Activated naive CD8-positive, alpha-beta T cell treated with anti-CD3 and anti-CD28 coated beads, Interleukin-2, amount 50 U/mL, for 16 hours (primary cell): Measurements from ENCODE around the gene ROBO1.
"Not testable (repeated sequence)": the region's sequence is repeated elsewhere in the genome, so short reads cannot be mapped to it uniquely, and the experiment has no call there.

ENCODE experiments used
- DNase-seq: peaks from one replicate; pipeline ENCODE4 v3.0.0-alpha.2; 2020; ENCODE audit warnings: low read depth, low spot score

Gene ROBO1

DNA sequence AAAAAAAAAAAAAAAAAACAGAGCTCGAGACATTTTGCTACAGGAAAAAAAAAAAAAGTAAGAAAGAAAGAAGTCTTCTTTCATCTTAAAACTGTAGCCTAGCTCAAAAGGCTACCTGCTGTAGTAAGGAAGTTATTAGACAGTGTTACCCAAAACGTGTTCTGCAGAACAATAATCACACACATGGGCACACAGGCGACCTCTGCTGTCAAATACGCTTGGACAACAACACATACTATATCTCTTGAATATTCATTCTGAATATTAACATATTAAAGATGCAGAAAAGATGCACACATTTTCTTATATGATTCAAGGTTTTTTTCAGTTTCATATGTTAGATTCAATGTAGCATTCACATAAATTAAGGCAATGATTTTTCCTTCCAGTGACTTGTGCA is 215.8 kb downstream of the ROBO1 start:
- DNase-seq: no peak

DNA sequence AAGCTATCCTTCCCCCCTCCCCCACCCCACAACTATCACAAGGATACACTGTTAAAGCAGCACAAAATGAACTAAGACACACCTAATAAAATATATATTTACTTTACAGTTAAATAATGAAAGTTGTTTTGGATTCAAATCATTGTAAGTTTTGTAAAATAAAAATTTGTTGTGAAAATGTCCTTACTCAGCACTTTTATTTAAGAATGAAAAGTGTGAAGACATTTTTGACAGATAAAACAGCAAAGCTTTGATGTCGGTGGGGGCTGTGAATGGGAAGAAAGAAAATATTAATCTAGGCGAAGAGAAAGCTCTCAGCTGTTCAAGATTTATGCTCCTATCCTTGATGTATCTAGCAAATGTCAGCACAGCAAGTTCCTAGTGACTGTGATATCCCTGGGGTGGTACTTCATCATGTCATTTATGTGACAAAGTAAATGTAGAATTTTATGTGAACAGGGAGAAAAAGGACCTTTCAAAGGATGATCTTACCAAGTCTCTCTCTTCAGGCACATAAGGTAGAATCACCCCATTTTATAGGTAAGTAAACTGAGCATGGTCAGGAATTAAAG is 216.4 kb downstream of the ROBO1 start:
- DNase-seq: no peak

DNA sequence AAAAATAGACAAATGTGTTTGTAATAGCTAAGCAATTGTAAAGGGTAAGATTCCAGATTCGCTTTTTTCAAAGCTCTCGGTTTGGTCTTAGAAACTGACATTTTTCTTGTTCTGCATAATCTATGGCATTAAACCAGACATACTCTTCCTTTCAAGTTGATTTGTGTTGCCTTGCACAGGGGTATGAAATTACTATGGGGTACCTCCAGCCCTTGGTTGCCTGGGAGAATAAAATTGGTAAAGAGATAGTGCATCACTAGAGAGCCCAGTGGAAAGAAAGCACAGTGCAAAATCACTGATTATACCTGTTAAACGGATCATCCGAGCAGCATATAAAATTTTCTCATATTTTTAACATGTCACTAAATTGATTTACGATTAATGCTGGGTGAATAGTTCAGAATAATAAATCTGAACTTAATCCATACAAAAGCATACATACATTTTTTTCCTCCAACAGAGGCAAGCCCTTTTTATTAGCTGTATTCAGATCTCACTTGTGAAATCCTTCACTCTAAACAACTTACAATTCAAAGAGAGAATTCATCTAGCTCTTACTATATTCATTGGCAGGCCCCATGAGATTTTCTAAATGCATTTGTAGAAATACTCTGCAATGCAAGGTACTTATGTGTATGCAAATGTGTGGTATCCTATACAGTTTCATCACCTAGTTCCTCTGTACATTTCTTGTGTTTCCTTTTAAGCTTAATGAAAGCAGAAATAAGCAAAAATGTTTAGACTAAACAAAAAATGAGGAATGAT is 224.4 kb downstream of the ROBO1 start:
- no peak for DNase-seq

DNA sequence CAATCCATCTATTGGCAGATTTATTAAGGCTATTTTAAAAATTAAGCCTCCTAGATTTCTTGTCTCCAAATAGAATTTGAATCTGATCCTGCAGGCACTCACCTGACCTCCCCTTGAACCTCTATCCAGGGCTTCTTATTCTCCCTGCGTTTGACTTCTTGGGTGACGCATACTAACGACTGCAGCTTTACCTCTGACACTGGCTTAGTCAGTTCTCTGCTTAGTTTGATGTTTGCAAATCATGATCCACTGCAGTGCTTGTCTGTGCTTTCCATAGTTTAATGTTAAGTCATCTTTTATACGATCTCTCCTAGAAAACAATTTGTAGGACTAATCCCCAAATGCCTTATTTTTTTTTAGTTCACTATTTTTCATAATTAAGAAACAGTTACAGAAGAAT is 233.1 kb downstream of the ROBO1 start:
- DNase-seq: no peak

DNA sequence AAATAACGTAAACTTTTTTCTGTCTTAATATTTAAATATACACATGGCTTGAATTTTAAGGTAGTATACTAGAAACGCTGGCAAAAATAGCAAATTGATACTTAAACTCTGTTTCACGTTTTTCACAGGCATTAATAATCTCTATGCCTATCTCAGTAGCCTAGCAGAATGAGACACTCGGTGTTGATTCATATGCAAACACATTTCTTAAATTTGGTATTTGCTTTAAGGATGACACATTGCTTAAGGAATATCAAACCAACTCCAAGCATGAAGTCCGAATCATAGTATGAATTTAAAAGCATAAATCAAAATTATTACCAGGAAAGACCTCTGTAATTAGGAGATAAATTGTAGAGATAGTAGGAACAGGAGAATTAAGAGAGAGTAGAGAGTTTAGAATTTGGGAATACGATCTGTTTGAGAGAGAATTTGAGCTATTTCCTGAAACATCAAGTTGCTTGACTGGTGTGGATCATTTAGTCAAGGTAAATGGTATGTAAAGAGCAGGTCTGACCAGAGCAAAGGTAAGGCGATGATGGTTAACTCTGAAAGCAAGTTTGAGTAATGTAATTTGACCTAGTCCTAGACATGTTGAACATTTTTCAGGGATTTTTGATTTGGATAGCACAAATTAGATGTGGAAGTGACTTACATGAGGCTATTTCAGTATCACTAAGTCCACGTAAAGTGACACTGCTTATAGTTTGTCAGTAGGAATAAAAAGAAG is 236.1 kb downstream of the ROBO1 start:
- no peak for DNase-seq

DNA sequence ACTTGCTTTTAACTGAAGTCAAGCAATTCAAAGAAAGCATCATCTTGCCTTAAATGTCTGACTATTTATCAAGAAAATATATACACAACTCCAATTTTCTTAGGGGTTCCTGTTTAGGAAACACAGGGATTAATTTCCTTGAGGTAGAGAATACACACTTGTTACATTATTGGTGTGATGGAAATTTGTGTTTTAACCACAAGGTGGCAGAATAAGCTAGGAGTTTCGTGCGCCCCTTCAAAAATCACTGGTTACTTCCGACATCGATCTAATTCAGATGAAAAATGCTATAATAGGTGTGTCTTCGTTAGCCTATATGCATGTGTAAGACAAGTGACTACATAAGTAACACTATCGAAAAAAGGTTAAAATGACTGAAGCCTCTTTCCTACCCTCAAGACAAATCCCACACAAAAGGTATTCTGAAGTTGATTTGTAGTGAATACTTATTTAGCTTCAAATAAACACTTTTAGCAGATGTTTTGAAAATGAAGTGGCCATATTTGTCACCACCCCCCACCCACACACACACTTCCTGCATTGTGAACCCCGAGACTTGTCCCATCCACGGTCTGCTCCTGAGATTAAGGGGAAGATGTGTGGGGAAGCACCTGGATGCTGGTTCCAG is 246.5 kb downstream of the ROBO1 start:
- DNase-seq: no peak

DNA sequence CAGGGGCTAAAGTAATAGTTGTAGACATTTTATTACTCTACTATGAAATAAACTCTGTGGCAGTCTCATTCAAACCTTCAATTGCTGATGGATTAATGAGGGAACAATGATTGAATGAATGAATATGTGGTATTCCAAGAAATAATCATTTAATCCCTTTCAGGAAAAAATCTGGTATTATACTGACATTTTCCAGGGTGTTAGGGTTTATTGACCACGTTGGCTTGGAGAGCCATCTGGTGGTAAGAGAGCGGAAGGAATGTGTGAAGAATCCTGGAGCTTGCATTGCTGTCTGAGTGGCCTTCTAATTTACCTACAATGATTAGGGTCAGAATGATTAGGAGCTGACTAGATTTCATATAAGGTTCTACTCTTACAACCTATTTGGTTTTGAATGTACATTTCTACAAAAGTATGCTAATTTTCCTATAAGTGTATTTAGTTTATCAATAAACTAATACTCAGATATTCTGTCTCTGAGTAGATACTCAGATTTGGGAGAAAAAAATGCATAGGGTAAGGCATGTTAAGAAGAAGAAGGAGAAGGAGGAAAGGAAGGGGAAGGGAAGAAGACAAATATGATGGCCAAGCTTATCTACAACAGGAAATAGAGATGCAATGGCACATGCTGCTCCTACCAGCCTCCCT is 249.9 kb downstream of the ROBO1 start:
- no peak for DNase-seq

DNA sequence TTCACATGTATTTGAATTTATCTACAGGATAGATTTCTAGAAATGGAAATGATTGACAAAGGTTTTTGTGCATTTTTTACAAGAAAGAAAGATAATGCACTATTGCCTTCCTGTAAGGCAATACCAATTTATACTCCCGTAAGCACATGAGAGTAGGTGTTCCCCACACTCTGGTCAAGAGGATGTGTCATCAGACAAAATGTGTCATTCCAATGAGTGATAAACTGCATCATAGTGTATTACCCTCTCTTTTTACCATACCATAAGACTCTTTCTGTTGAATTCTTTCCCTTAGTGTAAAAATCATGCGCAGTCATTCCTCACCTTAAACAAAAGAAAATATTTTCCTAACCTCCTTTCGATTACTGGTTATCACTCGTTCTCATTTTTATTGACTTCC is 251.0 kb downstream of the ROBO1 start:
- no peak for DNase-seq

DNA sequence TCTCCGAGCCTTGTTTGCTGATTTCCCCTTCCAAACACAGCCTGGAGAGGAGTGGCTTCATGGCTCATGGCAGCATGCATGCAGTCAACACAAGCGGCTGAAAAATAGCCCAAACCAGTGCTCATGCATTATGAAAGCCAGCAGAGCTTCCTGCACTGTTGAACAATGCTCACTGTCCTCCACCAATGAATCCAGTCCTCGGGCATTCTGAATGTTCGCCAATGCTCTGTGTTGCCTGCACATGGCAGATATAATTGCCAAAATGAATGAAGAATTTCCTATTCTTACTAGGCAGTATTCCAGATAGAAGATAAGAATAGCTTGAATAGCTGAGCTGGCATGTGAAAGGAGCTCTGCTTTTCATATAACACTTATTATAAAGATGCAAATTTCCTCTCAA is 252.7 kb downstream of the ROBO1 start:
- DNase-seq: no peak

DNA sequence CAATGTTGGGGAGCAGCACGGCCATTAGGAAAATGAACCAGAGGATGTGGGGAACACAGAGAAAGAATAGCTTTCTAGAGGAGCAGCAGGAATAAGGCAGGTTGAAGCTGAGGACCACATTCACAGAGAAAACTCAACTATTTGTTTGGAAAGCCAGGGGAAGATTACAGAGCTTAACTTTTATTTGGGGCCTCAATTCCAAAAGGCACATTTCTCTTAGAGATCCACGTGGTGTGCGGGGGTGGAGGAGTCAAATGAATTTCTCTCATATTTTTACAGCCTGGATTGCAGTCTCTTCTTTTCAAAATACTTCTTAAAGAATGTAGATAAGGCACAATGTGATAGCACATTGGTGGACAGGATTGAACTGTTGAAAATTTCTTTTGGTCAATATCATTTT is 253.7 kb downstream of the ROBO1 start:
- DNase-seq: no peak

DNA sequence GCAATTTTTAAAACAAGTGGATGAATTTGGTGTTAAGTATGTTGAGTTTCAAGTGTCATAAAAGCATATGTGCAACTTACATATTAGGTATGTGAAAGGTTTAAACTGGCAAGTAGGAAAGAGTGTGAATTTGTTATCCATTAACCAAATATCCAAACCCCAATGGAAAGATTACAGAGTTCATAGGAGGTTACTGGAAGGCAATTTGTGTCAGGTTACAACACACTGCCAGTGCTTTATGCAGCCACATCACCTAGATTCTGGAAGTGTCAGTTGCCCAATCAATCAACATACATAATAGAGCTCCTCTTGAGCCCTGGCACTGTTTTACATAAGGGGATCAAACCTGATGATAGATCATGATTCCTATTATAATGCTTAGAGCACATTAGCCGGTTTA is 261.0 kb downstream of the ROBO1 start:
- DNase-seq: no peak

DNA sequence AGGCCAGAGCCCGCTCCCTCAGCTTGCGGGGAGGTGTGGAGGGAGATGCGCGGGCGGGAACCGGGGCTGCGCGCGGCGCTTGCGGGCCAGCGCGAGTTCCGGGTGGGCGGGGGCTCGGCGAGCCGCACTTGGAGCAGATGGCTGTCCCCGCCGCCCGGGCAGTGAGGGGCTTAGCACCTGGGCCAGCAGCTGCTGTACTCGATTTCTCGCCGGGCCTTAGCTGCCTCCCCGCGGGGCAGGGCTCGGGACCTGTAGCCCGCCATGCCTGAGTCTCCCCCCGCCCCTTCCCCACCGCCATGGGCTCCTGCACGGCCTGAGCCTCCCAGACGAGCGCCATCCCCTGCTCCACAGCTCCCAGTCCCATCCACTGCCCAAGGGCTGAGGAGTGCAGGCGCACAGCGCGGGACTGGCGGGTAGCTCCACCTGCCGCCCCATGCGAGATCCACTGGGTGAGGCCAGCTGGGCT is 265.5 kb downstream of the ROBO1 start:
- DNase-seq: not testable (repeated sequence)

DNA sequence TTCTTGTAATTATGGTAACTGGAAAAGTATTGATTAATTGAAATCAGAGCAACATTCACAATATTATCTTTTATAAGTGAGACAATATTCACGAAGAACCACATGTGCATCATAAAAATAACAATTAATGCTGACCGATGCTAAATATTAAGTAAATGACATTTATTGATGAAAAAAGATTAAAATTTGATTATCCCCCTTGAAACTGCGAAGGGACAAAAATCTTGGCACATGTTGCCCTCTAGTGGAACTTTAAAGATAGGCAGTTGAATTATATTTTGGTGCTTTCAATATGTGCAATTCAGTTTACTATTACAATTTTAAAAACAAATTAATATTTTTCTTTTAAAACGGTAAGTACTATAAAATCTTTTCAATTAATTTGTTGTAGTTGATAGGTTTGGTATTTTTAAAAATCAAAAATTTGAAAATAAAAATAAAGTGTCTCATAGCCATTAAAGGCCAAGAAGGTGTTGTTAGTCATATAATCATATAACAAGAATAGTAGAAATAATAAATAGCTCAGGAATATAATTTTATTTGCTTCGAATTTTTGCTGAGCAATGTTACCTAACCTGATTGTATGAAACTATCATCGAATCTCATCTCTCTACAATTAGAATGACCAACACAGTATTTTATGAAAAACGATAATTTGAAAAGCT is 270.2 kb downstream of the ROBO1 start:
- no peak for DNase-seq

DNA sequence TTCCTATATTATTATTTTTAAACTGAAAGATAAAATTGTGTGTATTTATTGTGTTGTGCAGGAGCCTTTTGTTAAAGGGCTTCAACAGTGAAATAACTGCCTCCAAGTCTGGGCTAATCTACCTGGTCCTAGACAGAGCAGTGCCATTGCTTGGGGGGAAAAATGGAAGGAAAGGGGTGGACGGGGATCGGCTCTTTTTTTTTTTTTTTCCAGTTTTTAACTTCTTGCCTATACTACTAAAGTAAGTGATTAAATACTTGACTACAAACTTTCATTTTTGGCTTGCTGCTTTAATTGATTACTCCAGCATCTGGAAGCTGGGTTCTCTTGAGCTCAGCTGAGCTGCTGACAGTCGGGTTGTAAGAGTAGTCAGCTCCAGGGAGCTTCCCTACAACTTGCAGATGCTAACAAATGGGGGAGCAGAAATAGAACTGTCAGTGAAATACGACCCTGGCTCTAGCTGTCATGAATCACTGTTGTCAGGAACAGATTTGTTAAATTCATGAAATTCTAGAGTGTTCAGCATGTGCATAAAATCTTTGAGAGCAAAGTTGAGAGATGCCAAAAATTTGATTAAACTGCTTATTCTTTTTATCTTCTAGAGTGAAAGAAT is 276.7 kb downstream of the ROBO1 start:
- DNase-seq: no peak

DNA sequence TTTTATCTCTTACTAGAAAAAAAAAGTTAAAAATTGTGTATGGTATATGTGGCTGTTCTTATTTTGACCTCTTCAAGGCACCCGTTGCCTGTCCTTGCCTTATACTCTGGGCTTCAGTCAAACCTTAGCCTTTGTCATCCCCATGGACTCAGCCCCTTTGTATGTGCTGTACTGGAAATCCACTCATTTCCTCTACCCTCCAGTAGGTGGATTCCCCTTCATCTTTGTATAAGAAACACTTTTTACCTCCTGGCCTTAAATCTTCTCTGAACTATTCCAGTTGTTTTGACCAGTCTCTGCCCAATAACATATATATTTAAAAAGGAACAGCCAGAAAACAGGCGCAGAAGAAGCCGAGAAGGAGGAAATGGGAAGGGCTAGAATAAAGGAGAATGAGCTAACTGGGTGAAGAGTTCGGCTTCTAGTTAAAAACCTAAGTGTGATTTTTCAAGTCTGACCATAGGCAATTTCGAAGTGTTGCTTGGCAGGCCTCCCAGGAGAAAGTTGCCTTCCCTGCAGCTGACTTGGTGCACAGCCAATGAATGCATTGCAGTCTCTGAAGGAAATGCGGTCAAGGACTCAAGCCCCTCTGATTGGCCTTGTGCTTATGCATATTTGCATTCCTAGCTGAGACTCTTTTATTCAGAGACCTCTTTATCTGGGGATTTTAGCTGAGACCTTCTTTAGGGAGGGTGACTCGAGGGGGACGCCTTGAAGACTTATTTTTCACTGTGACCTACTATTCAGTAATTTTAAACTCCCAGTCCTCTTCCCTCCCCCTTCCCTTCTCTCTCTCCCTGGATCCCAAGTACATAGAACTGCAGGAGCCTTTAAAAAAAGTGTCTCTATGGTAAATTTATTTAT is 277.4 kb downstream of the ROBO1 start:
- no peak for DNase-seq

DNA sequence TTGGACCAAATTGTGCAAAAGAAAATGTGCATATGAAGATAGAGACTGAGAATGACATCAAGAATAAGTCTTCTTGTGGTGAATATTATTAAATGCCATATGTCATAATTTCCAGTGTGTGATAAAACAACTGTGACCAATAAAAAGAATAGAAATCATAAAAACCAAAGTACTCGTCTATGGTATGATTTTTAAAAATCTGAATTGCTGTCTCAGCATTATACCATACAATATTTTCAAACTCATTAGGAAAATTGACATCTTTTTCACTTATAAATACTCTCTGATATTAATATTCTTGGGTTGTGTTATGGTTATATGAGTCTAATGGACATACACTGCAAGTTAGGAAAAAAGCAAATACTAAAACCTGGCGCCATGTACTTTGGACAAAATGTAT is 279.4 kb downstream of the ROBO1 start:
- DNase-seq: no peak

DNA sequence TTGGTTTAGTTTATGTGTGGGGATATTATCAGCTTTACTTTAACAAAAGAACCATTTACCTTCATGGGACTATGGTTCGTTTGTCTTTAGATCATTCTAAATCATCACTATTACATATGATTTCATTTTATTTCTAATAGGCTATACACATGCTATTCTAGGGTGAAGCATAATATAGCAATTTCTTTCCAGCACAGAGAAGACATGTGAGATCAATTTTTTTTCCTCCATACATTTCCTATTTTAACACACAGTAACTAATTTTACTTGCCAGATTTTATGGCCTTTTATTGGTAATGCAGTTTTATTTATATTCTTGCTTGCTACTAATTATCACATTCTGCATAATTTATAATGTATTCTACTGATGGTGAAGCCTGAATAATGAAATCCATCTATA is 287.1 kb downstream of the ROBO1 start:
- no peak for DNase-seq

DNA sequence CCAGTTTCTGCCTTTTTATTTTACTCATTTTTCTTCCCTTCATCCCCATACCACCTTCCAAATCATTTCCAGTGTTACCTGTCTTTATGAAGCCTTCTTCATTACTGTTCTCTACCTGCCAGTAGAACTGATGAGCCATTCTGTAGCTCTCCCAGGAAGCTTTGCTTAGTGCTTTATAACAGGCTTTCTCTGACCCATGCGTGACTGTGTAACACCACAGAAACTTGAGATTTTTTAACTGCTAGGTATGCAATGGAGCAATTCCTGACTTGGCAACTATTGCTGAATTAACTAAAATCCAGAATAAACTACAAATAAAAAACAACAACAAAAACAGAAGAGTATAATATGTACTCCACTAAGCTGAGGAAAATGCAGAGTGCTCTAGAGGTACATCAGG is 289.2 kb downstream of the ROBO1 start:
- DNase-seq: no peak

DNA sequence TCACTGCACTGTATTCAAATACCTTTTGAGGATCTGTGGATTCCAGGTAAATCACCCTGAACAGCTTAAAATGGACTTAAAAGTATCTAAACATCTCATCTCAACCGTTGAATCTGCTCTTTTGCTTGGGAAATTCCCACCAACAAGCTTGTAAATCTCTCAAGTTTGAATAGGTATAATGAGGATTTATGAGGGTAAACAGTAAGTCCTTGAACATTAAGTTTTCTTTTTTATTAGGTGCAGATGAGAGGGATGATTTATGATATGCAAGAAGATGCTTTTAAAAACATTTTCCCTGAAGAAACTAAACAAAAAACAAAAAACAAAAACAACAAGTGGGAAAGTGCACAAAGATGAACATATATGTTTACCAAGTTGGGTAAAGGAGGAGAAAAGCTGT is 290.6 kb downstream of the ROBO1 start:
- DNase-seq: no peak

DNA sequence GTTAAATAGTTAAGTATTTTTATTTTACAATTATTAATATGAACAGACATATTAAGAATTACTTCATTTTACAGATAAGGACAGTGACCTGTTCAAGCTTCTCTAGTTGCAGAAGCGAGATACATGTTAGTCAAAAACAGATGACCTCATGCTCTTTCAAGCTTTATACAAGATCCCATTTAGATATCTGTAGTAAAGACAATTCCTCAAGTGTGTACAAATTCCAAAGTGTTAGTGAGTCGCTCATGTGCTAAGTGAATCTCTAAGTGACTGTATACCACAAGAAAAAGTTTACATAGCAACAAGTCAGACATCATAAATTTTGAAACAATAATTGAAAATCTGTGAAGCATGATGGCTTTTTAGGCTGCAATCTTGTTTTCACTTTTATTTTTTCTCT is 293.8 kb downstream of the ROBO1 start:
- no peak for DNase-seq
